H9 (cell line): ENCODE data around the gene TRPM8. TPM values are rescaled to one million over a fixed set of nuclear protein-coding genes. Genes with fewer than 3 reads are reported as not detected.

Experiments used
- DNase-seq: peaks from one replicate; pipeline ENCODE4 v3.0.0-alpha.2; 2017
- H2AFZ ChIP-seq: one replicate; pipeline ENCODE4 v1.6.1; 2013; ENCODE audit warnings: mild to moderate bottlenecking, low read length, control low read depth, moderate library complexity
- H2AK5ac ChIP-seq: 2 replicates; pipeline ENCODE4 v1.6.1; 2013; ENCODE audit warnings: low read length, control low read depth, mixed read lengths; ENCODE audit not compliant: insufficient read length
- H2BK120ac ChIP-seq: one replicate; pipeline ENCODE4 v1.6.1; 2013; ENCODE audit warnings: low read depth, mild to moderate bottlenecking, low read length, control low read depth, inconsistent platforms; ENCODE audit not compliant: poor library complexity, severe bottlenecking
- H2BK12ac ChIP-seq: 2 replicates; pipeline ENCODE4 v1.6.1; 2013; ENCODE audit warnings: low read length, control low read depth, mixed read lengths, low read depth; ENCODE audit not compliant: insufficient read length
- H2BK15ac ChIP-seq: 2 replicates; pipeline ENCODE4 v1.6.1; 2013; ENCODE audit warnings: low read depth, low read length, control low read depth
- H2BK20ac ChIP-seq: one replicate; pipeline ENCODE4 v1.6.1; 2013; ENCODE audit warnings: low read depth, mild to moderate bottlenecking, low read length, control low read depth, inconsistent platforms; ENCODE audit not compliant: poor library complexity, severe bottlenecking
- H2BK5ac ChIP-seq: 2 replicates; pipeline ENCODE4 v1.6.1; 2013; ENCODE audit warnings: low read length, control low read depth, mixed read lengths; ENCODE audit not compliant: insufficient read length
- H3K14ac ChIP-seq: 2 replicates; pipeline ENCODE4 v1.6.1; 2013; ENCODE audit warnings: low read length, control low read depth; ENCODE audit not compliant: insufficient read depth
- H3K18ac ChIP-seq: 2 replicates; pipeline ENCODE4 v1.6.1; 2013; ENCODE audit warnings: low read depth, mild to moderate bottlenecking, mixed read lengths, low read length, control low read depth; ENCODE audit not compliant: insufficient read length
- H3K23ac ChIP-seq: 2 replicates; pipeline ENCODE4 v1.6.1; 2013; ENCODE audit warnings: low read length, control low read depth, mixed read lengths, low read depth; ENCODE audit not compliant: insufficient read length
- H3K23me2 ChIP-seq: 2 replicates; pipeline ENCODE4 v1.6.1; 2013; ENCODE audit warnings: low read depth, mild to moderate bottlenecking, mixed read lengths, low read length, control low read depth; ENCODE audit not compliant: insufficient read length, poor library complexity, severe bottlenecking
- H3K27ac ChIP-seq: 2 replicates; pipeline ENCODE4 v1.5.1; 2013; ENCODE audit warnings: low read length, control low read depth, mixed read lengths, low read depth; ENCODE audit not compliant: insufficient read length
- H3K27me3 ChIP-seq: 2 replicates; pipeline ENCODE4 v1.6.1; 2013; ENCODE audit warnings: low read length, control low read depth, inconsistent platforms; ENCODE audit not compliant: insufficient read depth
- H3K4ac ChIP-seq: 2 replicates; pipeline ENCODE4 v1.6.1; 2013; ENCODE audit warnings: low read depth, mild to moderate bottlenecking, control low read depth, inconsistent platforms, low read length, moderate library complexity
- H3K4me1 ChIP-seq: 2 replicates; pipeline ENCODE4 v1.6.1; 2013; ENCODE audit warnings: low read length, control low read depth, inconsistent platforms; ENCODE audit not compliant: insufficient read depth
- H3K4me2 ChIP-seq: 2 replicates; pipeline ENCODE4 v1.6.1; 2013; ENCODE audit warnings: low read length, control low read depth, mixed read lengths; ENCODE audit not compliant: insufficient read length, insufficient read depth
- H3K56ac ChIP-seq: 2 replicates; pipeline ENCODE4 v1.6.1; 2013; ENCODE audit warnings: low read depth, mild to moderate bottlenecking, mixed read lengths, low read length, control low read depth; ENCODE audit not compliant: insufficient read length
- H3K79me1 ChIP-seq: 2 replicates; pipeline ENCODE4 v1.6.1; 2013; ENCODE audit warnings: low read depth, mild to moderate bottlenecking, moderate library complexity, low read length, control low read depth, inconsistent platforms; ENCODE audit not compliant: insufficient read depth, poor library complexity, severe bottlenecking
- H3K79me2 ChIP-seq: 2 replicates; pipeline ENCODE4 v1.6.1; 2013; ENCODE audit warnings: low read length, control low read depth, inconsistent platforms; ENCODE audit not compliant: insufficient read depth
- H3K9ac ChIP-seq: 2 replicates; pipeline ENCODE4 v1.6.1; 2013; ENCODE audit warnings: low read length, control low read depth, mixed read lengths; ENCODE audit not compliant: insufficient read length; ENCODE audit errors: extremely low read depth
- H3K9me3 ChIP-seq: one replicate; pipeline ENCODE4 v1.6.1; 2013; ENCODE audit warnings: low read depth, low read length, inconsistent platforms; ENCODE audit not compliant: control insufficient read depth
- H3T11ph ChIP-seq: one replicate; pipeline ENCODE4 v1.6.1; 2013; ENCODE audit warnings: mild to moderate bottlenecking, low read length, control low read depth, inconsistent platforms
- H4K20me1 ChIP-seq: one replicate; pipeline ENCODE4 v1.6.1; 2013; ENCODE audit not compliant: control insufficient read depth, insufficient read length, insufficient read depth
- H4K5ac ChIP-seq: 2 replicates; pipeline ENCODE4 v1.6.1; 2013; ENCODE audit warnings: low read depth, mild to moderate bottlenecking, mixed read lengths, low read length, control low read depth; ENCODE audit not compliant: insufficient read length
- H4K8ac ChIP-seq: replicated peaks from 2 replicates; pipeline ENCODE4 v1.6.1; 2013; ENCODE audit warnings: low read length, control low read depth, mixed read lengths, low read depth; ENCODE audit not compliant: insufficient read length
- H4K91ac ChIP-seq: 2 replicates; pipeline ENCODE4 v1.6.1; 2013; ENCODE audit warnings: low read depth, mild to moderate bottlenecking, moderate library complexity, mixed read lengths, low read length, control low read depth; ENCODE audit not compliant: insufficient read length
- H3K27ac Mint-ChIP-seq, 3 experiments: 2 replicates in 2 of 3; 3 replicates in 1 of 3; pipeline ENCODE4 v1.8.0; 2020 to 2021; ENCODE audit warnings: mixed read lengths in 3 of 3, mild to moderate bottlenecking in 1 of 3, moderate library complexity in 1 of 3
- H3K27me3 Mint-ChIP-seq: 2 replicates; pipeline ENCODE4 v1.8.0; 2021; ENCODE audit warnings: low read depth, mild to moderate bottlenecking, moderate library complexity, mixed read lengths
- H3K36me3 Mint-ChIP-seq, 3 experiments: 2 replicates in 2 of 3; 3 replicates in 1 of 3; pipeline ENCODE4 v1.8.0; 2020 to 2021; ENCODE audit warnings: low read depth in 3 of 3, mixed read lengths in 3 of 3; ENCODE audit not compliant: insufficient read depth in 1 of 3
- H3K4me1 Mint-ChIP-seq, 2 experiments: 2 replicates each; pipeline ENCODE4 v1.8.0; 2020; ENCODE audit warnings: mixed read lengths in 2 of 2
- H3K4me3 Mint-ChIP-seq, 2 experiments: 2 replicates in 1 of 2; 3 replicates in 1 of 2; pipeline ENCODE4 v1.8.0; 2020 to 2021; ENCODE audit warnings: mild to moderate bottlenecking in 2 of 2, mixed read lengths in 2 of 2, moderate library complexity in 1 of 2
- H3K9me3 Mint-ChIP-seq, 2 experiments: 2 replicates in 1 of 2; 3 replicates in 1 of 2; pipeline ENCODE4 v1.8.0; 2020; ENCODE audit warnings: mild to moderate bottlenecking in 2 of 2, mixed read lengths in 2 of 2, moderate library complexity in 1 of 2
- CTCF ChIP-seq: fragments of 200-600 bp; sonication (generic); conservative IDR thresholded peaks from 3 replicates; pipeline ENCODE4 v1.8.0; 2021; ENCODE audit warnings: antibody characterized with exemption, mild to moderate bottlenecking
- WGBS: extraction: QIAGEN DNeasy Blood & Tissue Kit; methylation state at CpG from one replicate; pipeline ENCODE4 v1.1.7; 2013; ENCODE audit warnings: missing lambda C conversion rate, low lambda C conversion rate, mixed read lengths; ENCODE audit not compliant: insufficient read length; ENCODE audit errors: extremely low coverage; 5-methylcytosine and 5-hydroxymethylcytosine counted together
- total RNA-seq: library from RNA; stranded (reverse); gene quantifications from 2 replicates; pipeline ENCODE4 v1.2.1, GENCODE V29; 2021

TRPM8 gene
- total RNA-seq, 1 experiment from 2014 or later, result 0.28 TPM

GRCh38 chr2:233919938-233920337 lies 2.8 kb downstream of the TRPM8 start:
- Histone ChIP-seq H3K4me2 (no peak overlapping the region), H2BK5ac (no peak overlapping the region), H3K14ac (no peak overlapping the region), H3K18ac (no peak overlapping the region), H3K9me3 (no peaks in the 10 kb centered on the region), H3K23ac (no peak overlapping the region), H3K79me2 (no peaks in the 10 kb centered on the region), H3K4me1 (no peaks in the 10 kb centered on the region), H2AFZ (no peak overlapping the region), H3K23me2 (no peaks in the 10 kb centered on the region), H4K5ac (no peak overlapping the region), H4K91ac (no peak overlapping the region), H2BK12ac (no peak overlapping the region), H4K8ac (no peak overlapping the region), H3K9ac (no peak overlapping the region), H3K27ac (no peak overlapping the region), H2BK120ac (no peak overlapping the region), H2BK15ac (no peak overlapping the region), H4K20me1 (no peaks in the 10 kb centered on the region), H3K27me3 (no peaks in the 10 kb centered on the region), H2AK5ac (no peak overlapping the region), H3K56ac (no peak overlapping the region), H3K79me1 (no peaks in the 10 kb centered on the region), H3T11ph (no peak overlapping the region), H3K4ac (no peak overlapping the region), H2BK20ac (no peak overlapping the region)
- Mint-ChIP-seq H3K36me3 (peaks cover 0 to 2% (median 0%) of the 10 kb centered on the region in 3 experiments; a peak in 1 of 7 replicates), H3K4me3 (no peak overlapping the region), H3K9me3 (no peaks in the 10 kb centered on the region), H3K27ac (no peak overlapping the region), H3K27me3 (peaks cover 12% of the 10 kb centered on the region), H3K4me1 (peaks cover 7 to 20% of the 10 kb centered on the region in 2 experiments)
- no CpG with 5 or more reads among the region's 3 CpGs for WGBS
- no peak for TF ChIP-seq CTCF
- DNase-seq, result no peak
